ENCODE measurements around the gene MBIP.

DNA sequence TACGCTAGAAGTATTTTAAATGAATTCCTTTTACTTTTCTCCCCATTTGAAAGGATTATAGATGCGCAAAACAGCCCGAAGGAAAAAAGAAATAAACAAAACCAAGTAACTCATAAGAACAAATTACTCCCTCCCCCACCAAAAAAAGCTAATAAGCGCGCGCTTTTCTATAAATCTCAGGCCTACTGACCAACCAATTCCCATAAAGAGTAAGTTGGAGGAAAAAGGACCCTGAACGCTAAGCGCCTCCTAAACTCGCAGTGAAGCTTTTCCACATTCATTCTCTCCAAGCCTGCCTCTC lies 588 bp downstream of the MBIP start:
- TF ChIP-seq, protein P1, sequence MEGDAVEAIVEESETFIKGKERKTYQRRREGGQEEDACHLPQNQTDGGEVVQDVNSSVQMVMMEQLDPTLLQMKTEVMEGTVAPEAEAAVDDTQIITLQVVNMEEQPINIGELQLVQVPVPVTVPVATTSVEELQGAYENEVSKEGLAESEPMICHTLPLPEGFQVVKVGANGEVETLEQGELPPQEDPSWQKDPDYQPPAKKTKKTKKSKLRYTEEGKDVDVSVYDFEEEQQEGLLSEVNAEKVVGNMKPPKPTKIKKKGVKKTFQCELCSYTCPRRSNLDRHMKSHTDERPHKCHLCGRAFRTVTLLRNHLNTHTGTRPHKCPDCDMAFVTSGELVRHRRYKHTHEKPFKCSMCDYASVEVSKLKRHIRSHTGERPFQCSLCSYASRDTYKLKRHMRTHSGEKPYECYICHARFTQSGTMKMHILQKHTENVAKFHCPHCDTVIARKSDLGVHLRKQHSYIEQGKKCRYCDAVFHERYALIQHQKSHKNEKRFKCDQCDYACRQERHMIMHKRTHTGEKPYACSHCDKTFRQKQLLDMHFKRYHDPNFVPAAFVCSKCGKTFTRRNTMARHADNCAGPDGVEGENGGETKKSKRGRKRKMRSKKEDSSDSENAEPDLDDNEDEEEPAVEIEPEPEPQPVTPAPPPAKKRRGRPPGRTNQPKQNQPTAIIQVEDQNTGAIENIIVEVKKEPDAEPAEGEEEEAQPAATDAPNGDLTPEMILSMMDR (IDR thresholded peaks at IDR 0.05; ENCODE audit: insufficient read depth, low read length, poor library complexity, severe bottlenecking), result no peak
- no peak for TF ChIP-seq EZH2phosphoT487 (conservative IDR thresholded peaks at IDR 0.05; ENCODE audit: low read length)

Data from SU-DHL-6 (cell line).